ENCODE results near the gene MARK4. TPM values are rescaled to one million over a fixed set of nuclear protein-coding genes. Genes with fewer than 3 reads are reported as not detected.
"Not testable (repeated sequence)": the region's sequence is repeated elsewhere in the genome, so short reads cannot be mapped to it uniquely, and the experiment has no call there.

Gene MARK4
- polyA plus RNA-seq, 3 donors = 38.3 to 41.9 (median 39.6) TPM

- DNase-seq (ENCODE audit: low read depth in 3 of 3, low spot score in 2 of 3) = no peak
These were observed 53.3 kb downstream of the MARK4 start for GRCh38 chr19:45304141-45304926.

- no peak for DNase-seq (ENCODE audit: low read depth in 3 of 3, low spot score in 2 of 3)
These were observed 53.9 kb downstream of the MARK4 start for GRCh38 chr19:45305007-45305406.

GRCh38 chr19:45305421-45305820 is 54.4 kb downstream of the MARK4 start:
- no peak for DNase-seq (ENCODE audit: low read depth in 3 of 3, low spot score in 2 of 3)

DNA sequence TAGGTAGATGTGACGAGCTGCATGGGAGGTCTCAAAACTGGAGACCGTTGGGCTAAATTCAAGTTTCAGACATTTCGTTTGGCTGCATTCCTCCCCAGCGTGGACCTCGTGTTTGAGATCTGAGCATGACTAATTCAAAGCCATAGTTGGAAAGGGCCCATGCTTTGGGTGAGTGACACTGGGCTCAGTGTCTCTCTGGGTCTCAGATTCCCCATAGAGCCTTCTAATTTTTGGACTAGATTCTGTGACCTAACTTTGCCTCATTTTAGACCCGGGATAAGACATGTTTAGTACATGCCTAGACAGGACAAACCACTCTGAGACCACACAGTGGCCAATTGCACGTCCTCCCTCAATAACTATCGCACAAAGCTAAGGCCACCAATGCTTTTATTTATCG is 55.0 kb downstream of the MARK4 start:
- DNase-seq (ENCODE audit: low read depth in 3 of 3, low spot score in 2 of 3) = no peak

DNA sequence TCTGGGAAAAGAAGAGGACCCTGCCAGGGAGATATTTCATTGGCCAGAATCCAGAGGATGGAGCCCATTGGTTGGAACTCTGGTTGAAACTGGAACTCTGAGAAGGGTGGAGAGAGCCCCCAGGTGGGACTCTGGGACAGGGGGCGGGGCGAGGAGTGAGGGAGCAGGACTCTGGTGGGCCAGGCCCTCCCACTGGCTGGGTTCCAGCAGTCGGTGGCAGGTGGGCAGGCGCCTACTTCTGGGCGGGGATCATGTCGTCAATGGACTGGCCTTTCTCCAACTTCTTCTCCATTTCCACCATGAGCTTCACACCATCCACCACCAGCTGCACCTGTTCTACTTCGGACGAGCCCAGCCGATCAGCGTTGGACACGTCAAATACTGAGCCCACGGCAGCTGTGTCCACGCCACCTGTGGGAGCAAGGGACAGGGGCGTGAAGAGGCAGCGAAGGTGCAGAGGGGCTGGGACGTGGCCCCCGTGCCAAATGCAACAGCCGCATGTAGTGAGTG is 55.5 kb downstream of the MARK4 start:
- no peak for DNase-seq (ENCODE audit: low read depth in 3 of 3, low spot score in 2 of 3)

DNA sequence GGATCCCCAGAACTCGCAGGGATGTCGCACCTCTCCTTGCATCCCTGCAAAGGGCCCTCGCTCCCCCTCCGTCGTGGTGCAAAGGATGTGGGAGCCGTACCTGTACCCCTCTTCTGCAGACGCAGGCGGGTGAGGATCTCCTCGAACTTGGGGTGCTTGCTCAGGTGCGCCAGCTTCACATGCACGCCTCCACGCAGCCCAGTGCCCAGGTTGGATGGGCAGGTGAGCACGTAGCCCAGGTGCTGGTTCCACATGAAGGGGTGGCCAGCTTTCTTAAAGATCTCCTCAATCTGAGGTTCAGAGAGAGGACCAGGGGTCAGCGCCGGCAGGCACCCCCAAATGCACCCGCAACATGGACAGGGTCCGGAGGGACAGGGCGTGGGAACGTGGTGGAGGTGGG is 56.3 kb downstream of the MARK4 start:
- no peak for DNase-seq (ENCODE audit: low read depth in 3 of 3, low spot score in 2 of 3)

GRCh38 chr19:45309322-45309721 is 58.3 kb downstream of the MARK4 start:
- DNase-seq (ENCODE audit: low read depth in 3 of 3, low spot score in 2 of 3) = not testable (repeated sequence)

GRCh38 chr19:45311621-45312020 is 60.5 kb downstream of the MARK4 start:
- DNase-seq (ENCODE audit: low read depth in 3 of 3, low spot score in 2 of 3) = no peak

GRCh38 chr19:45312285-45312684 is 61.2 kb downstream of the MARK4 start:
- not testable (repeated sequence) for DNase-seq (ENCODE audit: low read depth in 3 of 3, low spot score in 2 of 3)

- no peak for DNase-seq (ENCODE audit: low read depth in 3 of 3, low spot score in 2 of 3)
These were observed 63.7 kb downstream of the MARK4 start for GRCh38 chr19:45314708-45315245.

GRCh38 chr19:45315304-45315703 is 64.2 kb downstream of the MARK4 start:
- DNase-seq (ENCODE audit: low read depth in 3 of 3, low spot score in 2 of 3) = no peak

- DNase-seq (ENCODE audit: low read depth in 3 of 3, low spot score in 2 of 3) = no peak
These were observed 70.1 kb downstream of the MARK4 start for GRCh38 chr19:45320997-45321775.

DNA sequence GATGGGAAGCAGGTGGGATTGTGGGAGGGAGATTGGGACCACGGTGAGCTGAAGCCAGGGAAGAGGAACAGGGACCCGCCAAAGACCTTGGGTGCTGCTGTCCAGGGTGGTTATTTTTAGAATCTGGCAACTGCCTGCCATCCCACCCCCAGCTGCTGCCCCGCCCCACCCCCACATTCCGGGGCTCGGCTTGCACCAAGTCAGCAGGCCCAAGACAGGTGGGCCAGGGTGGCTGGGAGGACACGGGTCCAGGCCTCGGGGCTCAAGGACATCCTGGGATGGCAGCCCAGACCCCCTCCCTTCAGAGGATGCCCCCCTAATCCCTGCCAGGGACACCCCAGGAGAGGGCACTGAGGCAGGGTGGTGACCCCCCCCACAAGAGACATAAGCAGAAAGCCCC is 70.8 kb downstream of the MARK4 start:
- no peak for DNase-seq (ENCODE audit: low read depth in 3 of 3, low spot score in 2 of 3)

- no peak for DNase-seq (ENCODE audit: low read depth in 3 of 3, low spot score in 2 of 3)
These were observed 71.2 kb downstream of the MARK4 start for GRCh38 chr19:45322311-45322710.

DNA sequence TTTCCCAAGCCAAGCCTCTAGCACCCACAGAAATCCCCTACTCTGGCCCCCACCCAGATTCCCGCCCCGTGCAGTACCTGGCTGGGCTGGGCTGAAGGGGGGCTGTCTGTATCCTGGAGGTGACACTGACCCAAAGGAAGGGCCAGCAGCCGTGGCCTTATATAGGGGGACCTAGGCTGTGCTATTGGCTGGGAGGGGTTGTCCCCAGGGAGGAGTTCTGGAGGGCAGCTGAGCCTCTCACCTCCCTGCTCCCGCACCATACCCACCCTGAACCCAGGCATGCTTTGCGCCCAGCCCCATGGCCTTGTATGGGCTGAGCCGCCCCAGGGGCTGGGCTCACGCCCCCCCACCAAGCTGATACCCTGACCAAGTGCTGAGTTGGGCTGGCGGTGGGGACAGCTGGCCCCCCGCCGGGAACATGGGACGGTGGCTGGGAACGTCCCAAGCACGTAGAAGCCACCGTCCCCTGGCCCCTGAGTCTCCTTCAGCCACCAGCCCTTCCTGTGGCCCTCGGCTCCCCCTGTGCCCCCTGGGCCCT is 71.7 kb downstream of the MARK4 start, which contains the start of gene CKM:
Gene CKM (minus strand): TSS at position 132 of the 538 bp plus-strand sequence. CDS start 3,162 bp downstream, outside the sequence.
- DNase-seq (ENCODE audit: low read depth in 3 of 3, low spot score in 2 of 3) = no peak

- no peak for DNase-seq (ENCODE audit: low read depth in 3 of 3, low spot score in 2 of 3)
These were observed 72.6 kb downstream of the MARK4 start for GRCh38 chr19:45323671-45324081.

- no peak for DNase-seq (ENCODE audit: low read depth in 3 of 3, low spot score in 2 of 3)
These were observed 73.4 kb downstream of the MARK4 start for GRCh38 chr19:45324349-45324907.

- DNase-seq (ENCODE audit: low read depth in 3 of 3, low spot score in 2 of 3) = no peak
These were observed 76.5 kb downstream of the MARK4 start for GRCh38 chr19:45327404-45328143.

GRCh38 chr19:45331411-45331810 is 80.3 kb downstream of the MARK4 start:
- no peak for DNase-seq (ENCODE audit: low read depth in 3 of 3, low spot score in 2 of 3)
